Ectodermal cell (in vitro differentiated cells): ENCODE data around the gene ELMO1.

ENCODE experiments used
- H3K27ac ChIP-seq: 2 replicates; pipeline ENCODE4 v1.7.0; 2013; ENCODE audit warnings: mild to moderate bottlenecking, low read depth, low read length; ENCODE audit not compliant: insufficient read depth, poor library complexity, severe bottlenecking
- H3K27me3 ChIP-seq: 2 replicates; pipeline ENCODE4 v1.7.0; 2013; ENCODE audit warnings: mild to moderate bottlenecking, low read length; ENCODE audit not compliant: insufficient read depth, control insufficient read depth, poor library complexity, severe bottlenecking
- H3K36me3 ChIP-seq: one replicate; pipeline ENCODE4 v1.7.0; 2013; ENCODE audit warnings: low read length; ENCODE audit not compliant: control insufficient read depth, insufficient read depth
- H3K4me1 ChIP-seq: one replicate; pipeline ENCODE4 v1.7.0; 2013; ENCODE audit warnings: low read length; ENCODE audit not compliant: control insufficient read depth, insufficient read depth
- H3K4me3 ChIP-seq: 2 replicates; pipeline ENCODE4 v1.7.0; 2013; ENCODE audit warnings: low read depth, low read length, control low read depth; ENCODE audit not compliant: insufficient read depth
- H3K9me3 ChIP-seq: 2 replicates; pipeline ENCODE4 v1.7.0; 2013; ENCODE audit warnings: mild to moderate bottlenecking, low read length, moderate library complexity; ENCODE audit not compliant: control insufficient read depth
- WGBS, 2 experiments: methylation state at CpG; one replicate each; pipeline ENCODE4 v1.1.7; 2013; ENCODE audit warnings: missing lambda C conversion rate in 2 of 2; 5-methylcytosine and 5-hydroxymethylcytosine counted together

ELMO1 gene

DNA sequence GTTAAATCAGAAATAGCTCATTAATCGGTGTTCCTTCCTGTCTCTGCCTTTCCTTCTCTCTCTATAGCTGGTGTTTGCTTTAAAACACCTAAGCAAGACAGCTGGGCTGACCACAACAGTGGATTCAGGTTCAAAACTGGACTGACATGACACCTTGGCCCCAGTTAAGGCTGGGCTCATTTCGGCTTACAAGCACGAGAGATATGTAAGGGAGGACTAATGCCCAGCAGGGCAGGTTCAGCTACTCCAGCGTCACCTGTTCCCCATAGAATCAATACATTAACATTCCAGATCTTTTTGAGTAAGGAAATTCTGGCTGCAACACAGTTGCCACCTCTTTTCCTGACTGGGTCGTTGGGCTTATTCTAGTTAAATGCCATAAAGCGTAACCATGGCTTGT, 401.4 kb downstream of the ELMO1 start:
- 89 to 92% methylated on average over 6 of the region's 6 CpGs for WGBS, 2 experiments
- H3K4me3 ChIP-seq = no peak overlapping the region
- H3K27me3 ChIP-seq = no peaks in the 10 kb centered on the region

DNA sequence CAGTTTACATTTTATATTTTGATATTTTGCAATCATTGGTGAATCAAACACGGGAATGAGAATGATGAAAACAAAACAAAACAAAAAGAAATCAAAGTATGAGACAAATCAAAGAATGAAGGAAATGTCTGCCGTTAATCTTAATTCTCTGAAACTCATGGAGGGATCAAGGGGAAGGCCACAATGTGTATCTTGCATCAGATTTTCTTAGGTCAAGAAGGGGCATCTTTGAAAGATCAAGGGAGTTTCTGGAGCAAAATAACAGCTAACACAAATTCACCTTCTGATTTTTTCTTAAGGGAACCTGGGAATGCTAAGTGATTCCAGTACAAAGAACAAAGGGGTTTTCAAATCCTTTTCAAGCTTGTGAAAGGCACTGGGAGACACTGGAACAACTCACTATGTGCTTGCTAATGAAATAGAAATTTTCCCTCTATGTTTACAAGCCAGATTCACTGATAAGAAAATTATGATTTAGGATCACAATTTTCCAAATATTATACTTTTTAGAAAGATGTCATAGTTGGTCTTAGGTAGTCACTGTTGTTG, 402.1 kb downstream of the ELMO1 start:
- no peaks in the 10 kb centered on the region for H3K36me3 ChIP-seq
- H3K27ac ChIP-seq = no peak overlapping the region
- WGBS, 2 experiments = 89 to 98% methylated on average over 2 of the region's 2 CpGs
- no peaks in the 10 kb centered on the region for H3K9me3 ChIP-seq
- no peaks in the 10 kb centered on the region for H3K27me3 ChIP-seq
- H3K4me3 ChIP-seq = no peak overlapping the region
- H3K4me1 ChIP-seq = no peaks in the 10 kb centered on the region

More for the DNA sequence above, 401.4 kb downstream of the ELMO1 start:
- Histone ChIP-seq H3K9me3 (no peaks in the 10 kb centered on the region), H3K4me1 (no peaks in the 10 kb centered on the region), H3K27ac (no peak overlapping the region), H3K36me3 (no peaks in the 10 kb centered on the region)

GRCh38 chr7:37045681-37046179, 402.9 kb downstream of the ELMO1 start:
- H3K27me3 ChIP-seq = no peaks in the 10 kb centered on the region
- H3K27ac ChIP-seq = no peak overlapping the region
- 79 to 80% methylated on average over 2 of the region's 2 CpGs for WGBS, 2 experiments
- H3K4me1 ChIP-seq = no peaks in the 10 kb centered on the region
- no peak overlapping the region for H3K4me3 ChIP-seq
- H3K36me3 ChIP-seq = no peaks in the 10 kb centered on the region
- no peaks in the 10 kb centered on the region for H3K9me3 ChIP-seq

- H3K4me3 ChIP-seq = no peak overlapping the region
- H3K27me3 ChIP-seq = no peaks in the 10 kb centered on the region
- 92 to 96% methylated on average over 6 to 8 of the region's 8 CpGs for WGBS, 2 experiments
- no peaks in the 10 kb centered on the region for H3K4me1 ChIP-seq
- no peaks in the 10 kb centered on the region for H3K36me3 ChIP-seq
- no peak overlapping the region for H3K27ac ChIP-seq
- H3K9me3 ChIP-seq = no peaks in the 10 kb centered on the region
Measured at GRCh38 chr7:37041461-37041860, 407.2 kb downstream of the ELMO1 start.

DNA sequence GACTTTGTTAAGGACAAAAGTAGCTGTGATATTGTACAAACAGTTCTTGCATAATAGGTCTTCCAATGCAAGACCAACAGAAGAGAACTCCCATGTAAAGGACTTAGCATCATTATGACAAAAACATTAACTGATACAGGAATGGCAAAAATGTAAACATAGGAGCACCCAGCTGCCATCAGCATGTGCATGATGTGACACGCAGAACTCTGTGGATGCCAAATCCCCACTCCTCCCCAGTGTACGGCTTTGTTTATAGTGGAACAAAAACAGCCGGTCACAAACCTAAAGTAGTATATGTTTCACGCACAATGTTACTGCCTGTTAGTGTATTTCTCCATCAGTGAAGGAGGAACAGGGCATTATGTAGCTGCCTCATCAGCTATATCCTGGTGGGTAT, 408.3 kb downstream of the ELMO1 start:
- WGBS, 2 experiments = 93 to 95% methylated on average over 4 of the region's 4 CpGs
- no peak overlapping the region for H3K27ac ChIP-seq
- no peak overlapping the region for H3K4me3 ChIP-seq
- H3K27me3 ChIP-seq = no peaks in the 10 kb centered on the region
- H3K9me3 ChIP-seq = no peaks in the 10 kb centered on the region
- no peaks in the 10 kb centered on the region for H3K4me1 ChIP-seq
- H3K36me3 ChIP-seq = no peaks in the 10 kb centered on the region

GRCh38 chr7:37039131-37039749, 409.4 kb downstream of the ELMO1 start:
- H3K9me3 ChIP-seq = no peaks in the 10 kb centered on the region
- H3K36me3 ChIP-seq = no peaks in the 10 kb centered on the region
- H3K27me3 ChIP-seq = no peaks in the 10 kb centered on the region
- WGBS, 2 experiments = 84 to 90% methylated on average over 1 to 2 of the region's 3 CpGs
- H3K4me3 ChIP-seq = no peak overlapping the region
- H3K4me1 ChIP-seq = no peaks in the 10 kb centered on the region
- no peak overlapping the region for H3K27ac ChIP-seq

DNA sequence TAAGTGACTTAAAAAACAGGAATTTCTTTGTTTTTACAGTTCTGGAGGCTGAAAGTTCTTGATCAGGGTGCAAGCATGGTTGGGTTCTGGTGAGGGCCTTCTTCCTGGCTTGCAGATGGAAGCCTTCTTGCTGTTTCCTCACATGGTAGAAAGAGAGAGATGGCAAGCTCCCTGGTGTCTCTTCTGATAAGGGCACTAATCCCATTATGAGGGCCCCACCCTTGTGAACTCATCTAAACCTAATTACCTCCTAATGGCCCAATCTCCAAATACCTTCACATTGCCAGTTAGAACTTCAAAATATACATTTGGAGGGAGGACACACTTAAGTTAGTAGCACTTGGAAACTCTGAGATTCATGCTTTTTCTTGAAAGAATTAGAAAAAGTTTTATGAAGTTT, 410.0 kb downstream of the ELMO1 start:
- H3K9me3 ChIP-seq = no peaks in the 10 kb centered on the region
- H3K4me1 ChIP-seq = no peaks in the 10 kb centered on the region
- H3K27me3 ChIP-seq = no peaks in the 10 kb centered on the region
- no peak overlapping the region for H3K27ac ChIP-seq
- H3K4me3 ChIP-seq = no peak overlapping the region
- no peaks in the 10 kb centered on the region for H3K36me3 ChIP-seq

DNA sequence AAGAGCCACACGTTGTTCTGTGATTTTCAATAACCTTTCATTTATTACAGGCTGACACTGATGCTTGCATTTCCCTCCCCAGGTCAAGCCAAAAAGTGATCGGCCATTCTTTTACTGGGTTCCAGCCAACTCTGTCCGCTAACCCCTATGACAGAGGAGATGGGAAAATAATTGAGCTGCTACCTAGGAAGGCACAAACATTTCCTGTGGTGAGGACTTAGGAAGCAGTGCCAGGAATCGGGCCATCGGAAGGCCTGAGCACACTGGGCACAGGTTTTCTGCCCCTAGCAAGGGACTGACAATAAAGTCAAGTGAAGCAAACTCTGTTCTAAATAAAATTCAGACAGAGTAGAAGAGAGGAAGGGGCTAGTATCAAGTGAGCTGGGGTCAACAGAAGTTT, 411.4 kb downstream of the ELMO1 start:
- 95 to 97% methylated on average over 5 of the region's 5 CpGs for WGBS, 2 experiments
- Histone ChIP-seq H3K4me1 (peaks cover 5% of the 10 kb centered on the region), H3K4me3 (no peak overlapping the region), H3K27me3 (no peaks in the 10 kb centered on the region), H3K9me3 (no peaks in the 10 kb centered on the region), H3K36me3 (no peaks in the 10 kb centered on the region), H3K27ac (no peak overlapping the region)

- Histone ChIP-seq H3K27me3 (no peaks in the 10 kb centered on the region), H3K9me3 (no peaks in the 10 kb centered on the region), H3K4me3 (no peak overlapping the region), H3K27ac (no peak overlapping the region), H3K4me1 (peaks cover 14% of the 10 kb centered on the region), H3K36me3 (no peaks in the 10 kb centered on the region)
Measured at GRCh38 chr7:37035631-37036030, 413.0 kb downstream of the ELMO1 start.

DNA sequence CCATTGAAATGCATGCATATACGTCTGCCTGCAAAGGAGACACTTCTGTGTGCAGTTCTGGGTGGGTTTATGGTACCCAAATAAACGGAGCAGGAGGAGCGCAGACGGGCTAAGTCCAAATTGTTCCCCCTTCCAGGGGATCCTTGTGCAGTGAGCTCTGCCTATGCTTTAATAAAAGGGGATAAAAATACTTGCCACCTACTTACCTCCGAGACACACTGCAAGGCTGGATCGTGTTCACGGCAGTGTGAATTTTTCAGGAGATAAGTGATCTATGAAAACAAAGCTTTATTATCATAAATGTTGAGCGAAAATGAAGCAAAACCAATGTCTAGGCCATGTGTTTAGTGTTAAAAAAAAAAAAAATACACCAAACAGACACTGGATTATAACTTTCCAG, 415.5 kb downstream of the ELMO1 start:
- Histone ChIP-seq H3K36me3 (no peaks in the 10 kb centered on the region), H3K4me3 (no peak overlapping the region), H3K27ac (no peak overlapping the region), H3K9me3 (no peaks in the 10 kb centered on the region), H3K4me1 (peaks cover 14% of the 10 kb centered on the region), H3K27me3 (no peaks in the 10 kb centered on the region)
- 93 to 94% methylated on average over 7 to 8 of the region's 8 CpGs for WGBS, 2 experiments

- H3K4me1 ChIP-seq = peaks cover 14% of the 10 kb centered on the region
- H3K27ac ChIP-seq = peak overlapping the region; percentile 76
- WGBS, 2 experiments = 86 to 95% methylated on average over 4 of the region's 4 CpGs
- no peaks in the 10 kb centered on the region for H3K36me3 ChIP-seq
- H3K4me3 ChIP-seq = no peak overlapping the region
- no peaks in the 10 kb centered on the region for H3K9me3 ChIP-seq
- H3K27me3 ChIP-seq = no peaks in the 10 kb centered on the region
Measured at GRCh38 chr7:37032258-37032601, 416.4 kb downstream of the ELMO1 start.
